ENCODE measurements around the gene NMNAT1.
"Not testable (repeated sequence)": the region's sequence is repeated elsewhere in the genome, so short reads cannot be mapped to it uniquely, and the experiment has no call there.

NMNAT1 gene

DNA sequence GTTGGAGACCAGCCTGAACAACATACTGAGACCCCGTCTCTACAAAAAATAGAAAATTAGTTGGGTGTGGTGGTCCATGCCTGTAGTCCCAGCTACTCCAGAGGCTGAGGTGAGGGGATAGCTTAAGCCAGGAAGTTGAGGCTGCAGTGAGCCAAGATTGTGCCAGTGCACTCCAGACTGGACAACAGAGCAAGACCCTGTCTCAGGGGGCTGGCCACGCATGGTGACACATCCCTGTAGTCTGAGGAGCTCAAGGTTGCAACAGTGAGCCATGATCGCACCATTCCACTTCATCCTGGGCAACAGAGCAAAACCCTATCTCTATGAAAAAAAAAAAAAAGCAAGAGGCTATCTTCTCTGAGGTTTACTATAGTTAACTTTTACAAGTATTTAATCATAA lies 76.8 kb downstream of the NMNAT1 start:
- no peak for DNase-seq (ENCODE audit: low spot score)

DNA sequence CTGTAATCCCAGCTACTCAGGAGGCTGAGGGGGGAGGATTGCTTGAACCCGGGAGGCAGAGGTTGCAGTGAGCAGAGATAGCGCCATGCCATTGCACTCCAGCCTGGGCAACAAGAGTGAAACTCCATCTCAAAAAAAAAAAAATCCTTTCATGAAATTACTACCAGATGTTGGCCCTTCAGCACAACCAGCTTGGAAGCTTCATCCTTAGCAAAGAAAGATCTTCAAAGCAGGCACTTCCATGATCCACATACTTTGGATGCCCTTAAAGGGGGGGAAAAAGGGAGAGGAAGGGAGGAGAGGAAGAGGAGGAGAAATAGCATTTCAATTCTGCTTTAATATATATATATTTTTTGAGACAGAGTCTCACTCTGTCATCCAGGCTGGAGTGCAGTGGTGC lies 77.4 kb downstream of the NMNAT1 start:
- DNase-seq (ENCODE audit: low spot score), result not testable (repeated sequence)

DNA sequence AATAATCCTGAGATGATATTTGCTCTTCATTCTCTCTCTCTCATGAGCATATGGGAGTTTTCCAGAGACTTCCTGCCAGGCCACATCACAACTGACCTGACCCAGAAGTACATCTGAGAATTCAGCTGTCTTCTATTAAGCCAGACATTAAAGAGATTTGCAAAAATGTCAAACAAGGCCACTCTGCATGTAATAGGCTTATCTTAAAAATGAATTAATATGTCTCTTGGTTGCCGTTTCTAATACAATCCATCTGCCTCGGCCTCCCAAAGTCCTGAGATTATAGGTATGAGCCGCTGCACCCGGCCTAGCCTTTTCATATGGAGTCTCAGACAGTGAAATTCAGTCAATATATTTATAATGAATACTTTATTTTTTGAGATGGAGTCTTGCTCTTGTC lies 78.7 kb downstream of the NMNAT1 start:
- DNase-seq (ENCODE audit: low spot score), result not testable (repeated sequence)

DNA sequence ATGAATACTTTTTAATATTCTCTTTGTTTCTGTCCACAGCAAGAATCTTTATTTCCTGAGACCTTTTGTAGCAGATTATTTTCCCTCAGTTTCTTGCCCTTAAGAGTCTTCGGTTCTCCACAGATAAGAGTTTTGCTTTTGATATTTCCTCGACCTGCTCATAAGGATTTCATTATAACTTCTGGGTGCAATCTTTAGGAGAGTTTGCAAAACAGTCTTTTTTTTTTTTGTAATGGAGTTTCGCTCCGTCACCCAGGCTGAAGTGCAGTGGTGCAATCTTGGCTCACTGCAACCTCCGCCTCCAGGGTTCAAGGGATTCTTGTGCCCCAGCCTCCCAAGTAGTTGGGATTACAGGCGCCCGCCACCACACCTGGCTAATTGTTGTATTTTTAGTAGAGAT lies 79.4 kb downstream of the NMNAT1 start:
- no peak for DNase-seq (ENCODE audit: low spot score)

DNA sequence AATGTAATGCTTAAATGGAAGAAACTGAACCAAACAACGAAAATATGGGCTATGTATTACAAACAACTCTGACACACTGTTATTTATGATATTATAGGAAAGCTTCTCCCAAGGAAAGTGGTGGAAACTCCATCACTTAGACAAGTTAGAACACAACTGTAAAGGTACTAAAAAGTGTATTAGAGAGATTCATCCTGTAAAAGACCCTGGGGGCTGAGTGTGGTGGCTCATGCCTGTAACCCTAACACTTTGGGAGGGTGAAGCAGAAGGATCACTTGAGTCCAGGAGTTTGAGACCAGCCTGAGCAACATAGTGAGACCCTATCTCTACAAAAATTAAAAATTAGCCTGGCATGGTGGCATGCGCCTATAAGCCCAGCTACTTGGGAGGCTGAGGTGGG lies 82.1 kb downstream of the NMNAT1 start:
- DNase-seq (ENCODE audit: low spot score), result no peak

DNA sequence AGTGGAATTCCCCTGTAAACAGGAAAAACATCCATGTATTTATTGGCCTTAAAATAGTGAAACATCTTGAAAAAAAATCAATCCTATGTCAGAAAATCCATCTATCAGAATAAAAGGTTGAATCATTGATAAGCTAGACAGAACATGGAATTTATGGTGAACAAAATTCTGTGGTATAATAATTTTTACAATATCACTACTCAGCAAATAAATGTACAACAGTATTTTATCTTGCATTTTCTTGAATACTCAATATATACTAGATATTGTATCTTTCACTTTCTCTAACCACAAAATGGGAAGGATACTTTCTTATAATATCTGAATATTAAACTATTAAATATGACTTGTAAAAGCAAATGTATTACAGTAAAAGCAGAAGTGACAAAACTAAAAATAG lies 83.8 kb downstream of the NMNAT1 start:
- DNase-seq (ENCODE audit: low spot score), result no peak

DNA sequence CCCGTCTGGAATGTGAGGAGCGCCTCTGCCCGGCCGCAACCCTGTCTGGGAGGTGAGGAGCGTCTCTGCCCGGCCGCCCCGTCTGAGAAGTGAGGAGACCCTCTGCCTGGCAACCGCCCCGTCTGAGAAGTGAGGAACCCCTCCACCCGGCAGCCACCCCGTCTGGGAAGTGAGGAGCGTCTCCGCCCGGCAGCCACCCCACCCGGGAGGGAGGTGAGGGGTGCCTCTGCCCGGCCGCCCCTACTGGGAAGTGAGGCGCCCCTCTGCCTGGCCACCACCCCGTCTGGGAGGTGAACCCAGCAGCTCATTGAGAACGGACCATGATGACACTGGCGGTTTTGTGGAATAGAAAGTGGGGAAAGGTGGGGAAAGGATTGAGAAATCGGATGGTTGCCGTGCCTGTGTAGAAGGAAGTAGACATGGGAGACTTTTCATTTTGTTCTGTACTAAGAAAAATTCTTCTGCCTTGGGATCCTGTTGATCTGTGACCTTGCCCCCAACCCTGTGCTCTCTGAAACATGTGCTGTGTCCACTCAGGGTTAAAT lies 85.8 kb downstream of the NMNAT1 start:
- not testable (repeated sequence) for DNase-seq (ENCODE audit: low spot score)

DNA sequence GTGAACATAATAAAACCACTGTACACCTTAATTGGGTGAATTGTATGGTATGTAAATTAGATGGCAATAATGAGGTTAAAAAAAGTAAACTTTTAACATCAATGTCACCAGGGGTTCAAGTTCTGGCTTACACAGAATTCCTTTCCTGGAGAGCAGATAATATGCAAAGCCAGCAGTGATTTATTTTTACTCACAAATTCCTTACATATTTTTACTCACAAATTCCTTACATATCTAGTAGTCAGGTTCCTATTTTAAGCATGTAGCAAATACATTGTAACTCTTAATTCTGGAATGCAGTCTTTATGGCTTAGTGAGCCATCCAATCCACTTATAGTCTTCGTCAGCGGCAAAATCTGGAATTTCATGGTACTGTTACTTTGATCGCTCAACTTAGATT lies 88.2 kb downstream of the NMNAT1 start:
- peak; percentile 57 for DNase-seq (ENCODE audit: low spot score)

DNA sequence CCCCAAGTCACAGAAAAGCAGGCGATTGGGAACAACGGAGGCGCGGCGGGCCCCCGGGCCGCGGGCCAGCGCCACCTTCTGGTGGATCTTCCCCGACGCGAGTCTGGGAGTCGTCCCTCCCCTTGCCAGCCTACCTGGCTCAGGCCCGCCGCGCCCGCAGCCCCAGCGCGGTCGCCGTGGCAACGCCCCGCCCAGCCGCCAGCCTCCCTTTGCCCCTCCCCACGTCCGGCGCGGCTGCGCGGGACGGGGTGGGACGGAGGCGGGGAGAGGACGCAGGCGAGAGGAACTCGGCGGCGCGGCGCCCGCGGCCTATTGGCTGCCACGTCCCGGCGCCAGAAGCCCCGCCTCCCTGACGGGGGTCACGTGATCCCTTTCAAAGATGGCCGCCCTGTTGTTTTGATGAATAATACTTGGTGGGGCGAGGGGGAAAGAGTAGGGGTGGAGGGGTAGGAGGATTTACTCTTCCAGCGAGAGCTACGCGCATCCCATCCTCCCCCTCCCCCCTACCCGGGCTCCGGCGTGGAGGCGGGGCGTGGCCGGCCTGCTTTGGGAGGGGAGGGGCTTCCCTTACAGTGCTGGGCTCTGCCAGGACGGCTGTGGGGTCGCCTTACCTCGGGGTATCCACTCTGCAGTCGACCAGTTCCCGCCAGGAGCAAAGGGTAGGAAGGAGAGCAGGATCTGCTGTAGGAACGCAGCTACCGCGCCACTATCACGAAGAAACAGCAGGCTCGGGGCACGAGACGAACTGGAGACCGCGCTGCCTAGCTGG lies 89.5 kb downstream of the NMNAT1 start, which contains the start of gene UBE4B:
Gene UBE4B, plus strand, starts transcription at position 369 of the 769 bp plus-strand sequence. CDS start 713 bp downstream, outside the sequence.
- DNase-seq (ENCODE audit: low spot score), result peak; percentile 98

DNA sequence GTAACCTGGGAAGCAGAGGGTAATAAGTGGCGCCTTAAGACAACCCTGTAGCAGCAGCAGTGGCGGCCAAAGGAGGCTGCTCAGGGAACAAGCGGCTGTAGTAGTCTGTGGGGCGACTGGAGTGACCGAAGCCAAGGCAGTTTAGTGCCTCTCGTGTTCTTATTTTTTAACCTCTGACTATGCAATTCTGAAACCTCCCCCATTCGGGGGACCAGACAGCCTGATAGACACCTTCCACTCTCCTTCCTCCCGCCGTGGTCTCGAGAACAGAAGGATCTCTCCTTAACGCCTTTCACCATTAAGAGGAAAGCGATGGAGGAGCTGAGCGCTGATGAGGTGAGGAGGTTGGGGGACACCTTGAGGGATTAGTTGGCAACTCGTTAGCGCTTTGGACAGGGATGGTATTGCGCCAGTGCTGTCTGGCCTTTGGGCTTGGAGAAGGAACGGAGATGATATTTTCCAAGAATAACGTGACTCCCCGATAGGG lies 90.1 kb downstream of the NMNAT1 start:
- peak; percentile 53 for DNase-seq (ENCODE audit: low spot score)

Measured in cerebellar cortex (tissue), 1 donor.